ENCODE measurements around the gene GALNT3.

Gene GALNT3

GRCh38 chr2:165825041-165825440, 31.0 kb upstream of the GALNT3 start:
- Histone ChIP-seq H3K9me2 (ENCODE audit: low read depth, low read length) (no peaks in the 10 kb centered on the region), H3K4me3 (ENCODE audit: low read depth, low read length, poor library complexity, severe bottlenecking) (no peak overlapping the region), H3K36me3 (ENCODE audit: insufficient read depth, low read length) (no peaks in the 10 kb centered on the region), H3K9me3 (ENCODE audit: low read length) (no peaks in the 10 kb centered on the region), H3K27ac (ENCODE audit: low read depth, low read length, poor library complexity, severe bottlenecking) (no peak overlapping the region), H3K9ac (ENCODE audit: low read length) (no peak overlapping the region), H2AFZ (ENCODE audit: low read length) (no peak overlapping the region), H4K20me1 (ENCODE audit: insufficient read depth, low read length) (no peaks in the 10 kb centered on the region), H3K4me1 (ENCODE audit: insufficient read depth, low read length, severe bottlenecking) (no peaks in the 10 kb centered on the region), H3K79me2 (ENCODE audit: insufficient read depth, low read length) (no peaks in the 10 kb centered on the region), H3K4me2 (ENCODE audit: low read length) (no peak overlapping the region), H3K27me3 (ENCODE audit: insufficient read depth, low read length) (no peaks in the 10 kb centered on the region), H3F3A (ENCODE audit: insufficient read depth, low read length) (no peaks in the 10 kb centered on the region)
- TF ChIP-seq EZH2 (IDR thresholded peaks at IDR 0.05; ENCODE audit: borderline replicate concordance, low read length) (no peak), CTCF (IDR thresholded peaks at IDR 0.05; ENCODE audit: low read length) (no peak)

- Histone ChIP-seq H3K9me3 (ENCODE audit: low read length) (no peaks in the 10 kb centered on the region), H3K9me2 (ENCODE audit: low read depth, low read length) (no peaks in the 10 kb centered on the region), H3F3A (ENCODE audit: insufficient read depth, low read length) (no peaks in the 10 kb centered on the region), H3K4me3 (ENCODE audit: low read depth, low read length, poor library complexity, severe bottlenecking) (no peak overlapping the region), H3K4me1 (ENCODE audit: insufficient read depth, low read length, severe bottlenecking) (peaks cover 9% of the 10 kb centered on the region), H2AFZ (ENCODE audit: low read length) (no peak overlapping the region), H4K20me1 (ENCODE audit: insufficient read depth, low read length) (no peaks in the 10 kb centered on the region), H3K79me2 (ENCODE audit: insufficient read depth, low read length) (no peaks in the 10 kb centered on the region), H3K27me3 (ENCODE audit: insufficient read depth, low read length) (no peaks in the 10 kb centered on the region), H3K27ac (ENCODE audit: low read depth, low read length, poor library complexity, severe bottlenecking) (no peak overlapping the region), H3K4me2 (ENCODE audit: low read length) (no peak overlapping the region), H3K9ac (ENCODE audit: low read length) (no peak overlapping the region), H3K36me3 (ENCODE audit: insufficient read depth, low read length) (no peaks in the 10 kb centered on the region)
- TF ChIP-seq EZH2 (IDR thresholded peaks at IDR 0.05; ENCODE audit: borderline replicate concordance, low read length) = no peak
- TF ChIP-seq CTCF (IDR thresholded peaks at IDR 0.05; ENCODE audit: low read length) = no peak
These were observed 26.2 kb upstream of the GALNT3 start for GRCh38 chr2:165820296-165820695.

- Histone ChIP-seq H3K9ac (ENCODE audit: low read length) (no peak overlapping the region), H3K4me3 (ENCODE audit: low read depth, low read length, poor library complexity, severe bottlenecking) (no peak overlapping the region), H3K4me1 (ENCODE audit: insufficient read depth, low read length, severe bottlenecking) (peaks cover 14% of the 10 kb centered on the region), H3K36me3 (ENCODE audit: insufficient read depth, low read length) (no peaks in the 10 kb centered on the region), H3K9me3 (ENCODE audit: low read length) (no peaks in the 10 kb centered on the region), H2AFZ (ENCODE audit: low read length) (no peak overlapping the region), H3K27me3 (ENCODE audit: insufficient read depth, low read length) (no peaks in the 10 kb centered on the region), H3K9me2 (ENCODE audit: low read depth, low read length) (no peaks in the 10 kb centered on the region), H3K4me2 (ENCODE audit: low read length) (no peak overlapping the region), H3K79me2 (ENCODE audit: insufficient read depth, low read length) (no peaks in the 10 kb centered on the region), H4K20me1 (ENCODE audit: insufficient read depth, low read length) (no peaks in the 10 kb centered on the region), H3K27ac (ENCODE audit: low read depth, low read length, poor library complexity, severe bottlenecking) (no peak overlapping the region), H3F3A (ENCODE audit: insufficient read depth, low read length) (no peaks in the 10 kb centered on the region)
- TF ChIP-seq CTCF (IDR thresholded peaks at IDR 0.05; ENCODE audit: low read length) (no peak), EZH2 (IDR thresholded peaks at IDR 0.05; ENCODE audit: borderline replicate concordance, low read length) (no peak)
These were observed 24.9 kb upstream of the GALNT3 start for GRCh38 chr2:165818920-165819319.

Data from OCI-LY1 (cell line).